Nephron (organoid): ENCODE results near the gene CDC5L.
A peak's percentile ranks its signal among the peaks of the same experiment; 100 is the strongest.

Experiments
- H3K27ac Mint-ChIP-seq, 3 experiments: 2 replicates each; pipeline ENCODE4 v1.8.0; 2020; ENCODE audit warnings: mixed read lengths in 3 of 3, mild to moderate bottlenecking in 2 of 3, moderate library complexity in 1 of 3
- H3K27me3 Mint-ChIP-seq: 2 replicates; pipeline ENCODE4 v1.8.0; 2021; ENCODE audit warnings: low read depth, mild to moderate bottlenecking, moderate library complexity, mixed read lengths
- H3K36me3 Mint-ChIP-seq: 2 replicates; pipeline ENCODE4 v1.8.0; 2020; ENCODE audit warnings: low read depth, mixed read lengths
- H3K4me1 Mint-ChIP-seq: 2 replicates; pipeline ENCODE4 v1.8.0; 2020; ENCODE audit warnings: mixed read lengths
- H3K4me3 Mint-ChIP-seq, 3 experiments: 2 replicates each; pipeline ENCODE4 v1.8.0; 2020; ENCODE audit warnings: mild to moderate bottlenecking in 3 of 3, mixed read lengths in 3 of 3, moderate library complexity in 2 of 3
- H3K9me3 Mint-ChIP-seq: 2 replicates; pipeline ENCODE4 v1.8.0; 2020; ENCODE audit warnings: mixed read lengths
- CTCF ChIP-seq, 3 experiments: fragments of 200-600 bp; sonication (generic); IDR thresholded peaks; one replicate each; pipeline ENCODE4 v1.5.0; 2021; ENCODE audit warnings: antibody characterized with exemption in 3 of 3; ENCODE audit not compliant: unreplicated experiment in 3 of 3

The CDC5L gene

GRCh38 chr6:44485601-44486401, 98.3 kb downstream of the CDC5L start:
- Mint-ChIP-seq H3K36me3 (no peaks in the 10 kb centered on the region), H3K27me3 (peaks cover 89% of the 10 kb centered on the region), H3K27ac (no peak overlapping the region), H3K4me1 (peaks cover 42% of the 10 kb centered on the region), H3K9me3 (no peaks in the 10 kb centered on the region), H3K4me3 (no peak overlapping the region)
- TF ChIP-seq CTCF (IDR thresholded peaks at IDR 0.05; ENCODE audit: unreplicated experiment in 3 of 3) = no peak

- Mint-ChIP-seq H3K4me3 (no peak overlapping the region), H3K27me3 (peaks cover 80% of the 10 kb centered on the region)
Observed at GRCh38 chr6:44487002-44487401, 99.5 kb downstream of the CDC5L start.

GRCh38 chr6:44487586-44487985, 100.1 kb downstream of the CDC5L start:
- TF ChIP-seq CTCF (IDR thresholded peaks at IDR 0.05; ENCODE audit: unreplicated experiment in 3 of 3) = no peak
- Mint-ChIP-seq H3K27me3 (peaks cover 80% of the 10 kb centered on the region), H3K27ac (peak overlapping the region in 1 of 3 experiments; percentile 10), H3K4me1 (peaks cover 38% of the 10 kb centered on the region), H3K4me3 (no peak overlapping the region), H3K9me3 (no peaks in the 10 kb centered on the region), H3K36me3 (no peaks in the 10 kb centered on the region)

More at GRCh38 chr6:44487002-44487401, 99.5 kb downstream of the CDC5L start:
- no peak for TF ChIP-seq CTCF (IDR thresholded peaks at IDR 0.05; ENCODE audit: unreplicated experiment in 3 of 3)
- no peaks in the 10 kb centered on the region for H3K9me3 Mint-ChIP-seq
- H3K4me1 Mint-ChIP-seq = peaks cover 39% of the 10 kb centered on the region
- H3K27ac Mint-ChIP-seq = no peak overlapping the region
- H3K36me3 Mint-ChIP-seq = no peaks in the 10 kb centered on the region

GRCh38 chr6:44489910-44490604, 102.6 kb downstream of the CDC5L start:
- TF ChIP-seq CTCF (IDR thresholded peaks at IDR 0.05; ENCODE audit: unreplicated experiment in 3 of 3) = no peak
- Mint-ChIP-seq H3K27ac (peak overlapping the region in 1 of 3 experiments; percentile 1), H3K4me3 (no peak overlapping the region), H3K9me3 (no peaks in the 10 kb centered on the region), H3K27me3 (peaks cover 85% of the 10 kb centered on the region), H3K36me3 (no peaks in the 10 kb centered on the region), H3K4me1 (peaks cover 38% of the 10 kb centered on the region)

- no peaks in the 10 kb centered on the region for H3K36me3 Mint-ChIP-seq
- H3K27ac Mint-ChIP-seq = no peak overlapping the region
- TF ChIP-seq CTCF (IDR thresholded peaks at IDR 0.05; ENCODE audit: unreplicated experiment in 3 of 3) = no peak
- no peaks in the 10 kb centered on the region for H3K9me3 Mint-ChIP-seq
- H3K4me3 Mint-ChIP-seq = no peak overlapping the region
- peaks cover 84% of the 10 kb centered on the region for H3K27me3 Mint-ChIP-seq
- peaks cover 18% of the 10 kb centered on the region for H3K4me1 Mint-ChIP-seq
Observed at GRCh38 chr6:44493132-44493531, 105.6 kb downstream of the CDC5L start.
